D721Med (cell line): ENCODE measurements around the gene STX7.

Experiments
- DNase-seq: peaks from one replicate; pipeline ENCODE4 v3.0.0; 2011; ENCODE audit warnings: low spot score; ENCODE audit not compliant: insufficient read length
- FAIRE-seq: peaks from 2 replicates; lab custom pipeline; 2011; peaks lifted over from hg19 to GRCh38; lab: Jason Lieb, UNC
- TF ChIP-seq, protein P1 (sequence below): IDR thresholded peaks from 2 replicates; pipeline ENCODE4 v1.5.1; 2012; ENCODE audit warnings: mild to moderate bottlenecking, control low read depth; ENCODE audit not compliant: insufficient read depth; ENCODE audit errors: missing control alignments

The STX7 gene

DNA sequence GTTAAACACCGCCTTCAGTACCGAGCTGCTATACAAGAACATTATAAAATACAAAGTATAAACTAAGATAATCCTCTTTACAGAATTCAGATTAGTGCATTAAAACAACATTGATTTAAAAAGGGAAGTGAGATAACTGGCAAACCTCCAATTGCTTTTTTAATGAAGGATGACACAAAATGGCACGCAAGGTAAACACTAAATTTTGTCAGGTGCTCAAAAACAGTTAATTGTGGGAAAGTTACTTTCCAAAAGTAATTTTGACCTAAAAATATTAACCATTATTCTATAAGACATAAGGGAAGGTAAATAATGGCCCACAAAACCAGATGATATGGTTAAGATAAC, 53.3 kb downstream of the STX7 start:
- no peak for FAIRE-seq
- no peak for DNase-seq
- TF ChIP-seq, protein P1, sequence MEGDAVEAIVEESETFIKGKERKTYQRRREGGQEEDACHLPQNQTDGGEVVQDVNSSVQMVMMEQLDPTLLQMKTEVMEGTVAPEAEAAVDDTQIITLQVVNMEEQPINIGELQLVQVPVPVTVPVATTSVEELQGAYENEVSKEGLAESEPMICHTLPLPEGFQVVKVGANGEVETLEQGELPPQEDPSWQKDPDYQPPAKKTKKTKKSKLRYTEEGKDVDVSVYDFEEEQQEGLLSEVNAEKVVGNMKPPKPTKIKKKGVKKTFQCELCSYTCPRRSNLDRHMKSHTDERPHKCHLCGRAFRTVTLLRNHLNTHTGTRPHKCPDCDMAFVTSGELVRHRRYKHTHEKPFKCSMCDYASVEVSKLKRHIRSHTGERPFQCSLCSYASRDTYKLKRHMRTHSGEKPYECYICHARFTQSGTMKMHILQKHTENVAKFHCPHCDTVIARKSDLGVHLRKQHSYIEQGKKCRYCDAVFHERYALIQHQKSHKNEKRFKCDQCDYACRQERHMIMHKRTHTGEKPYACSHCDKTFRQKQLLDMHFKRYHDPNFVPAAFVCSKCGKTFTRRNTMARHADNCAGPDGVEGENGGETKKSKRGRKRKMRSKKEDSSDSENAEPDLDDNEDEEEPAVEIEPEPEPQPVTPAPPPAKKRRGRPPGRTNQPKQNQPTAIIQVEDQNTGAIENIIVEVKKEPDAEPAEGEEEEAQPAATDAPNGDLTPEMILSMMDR, result no peak

DNA sequence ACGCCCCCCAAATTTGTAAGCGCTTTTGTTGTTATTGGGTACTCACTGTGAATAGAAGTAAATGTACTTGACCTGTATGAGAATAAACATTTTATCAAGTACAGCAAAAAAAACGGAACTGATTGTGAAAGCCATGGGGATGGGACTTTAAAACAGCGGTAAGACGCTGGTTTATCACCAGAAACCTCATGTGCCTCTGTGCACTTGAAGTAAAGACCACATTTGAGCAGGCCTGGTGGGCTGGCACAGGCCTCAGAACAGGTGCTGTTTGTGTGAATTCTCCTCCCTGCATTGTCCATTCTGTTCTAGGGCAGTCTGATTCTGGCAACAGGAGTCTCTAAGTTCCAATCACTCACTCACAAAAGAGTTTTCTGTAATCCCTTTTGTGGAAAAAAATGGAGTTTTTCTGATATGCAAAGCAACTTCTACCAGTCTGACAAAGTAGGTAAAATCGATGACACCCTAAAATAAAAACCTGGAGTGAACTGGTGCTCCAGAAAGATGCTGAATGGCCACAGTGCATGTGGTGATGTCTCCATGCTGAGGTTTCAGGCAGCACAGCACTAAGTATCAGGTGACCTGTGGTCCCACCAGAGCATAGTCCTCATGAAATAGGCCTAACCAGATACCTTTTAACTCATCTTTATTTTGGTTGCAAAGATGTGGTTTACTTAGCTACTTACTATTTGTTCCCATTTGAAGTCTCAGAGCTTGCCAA, 53.9 kb downstream of the STX7 start:
- FAIRE-seq, result no peak
- TF ChIP-seq, protein P1, result no peak

DNA sequence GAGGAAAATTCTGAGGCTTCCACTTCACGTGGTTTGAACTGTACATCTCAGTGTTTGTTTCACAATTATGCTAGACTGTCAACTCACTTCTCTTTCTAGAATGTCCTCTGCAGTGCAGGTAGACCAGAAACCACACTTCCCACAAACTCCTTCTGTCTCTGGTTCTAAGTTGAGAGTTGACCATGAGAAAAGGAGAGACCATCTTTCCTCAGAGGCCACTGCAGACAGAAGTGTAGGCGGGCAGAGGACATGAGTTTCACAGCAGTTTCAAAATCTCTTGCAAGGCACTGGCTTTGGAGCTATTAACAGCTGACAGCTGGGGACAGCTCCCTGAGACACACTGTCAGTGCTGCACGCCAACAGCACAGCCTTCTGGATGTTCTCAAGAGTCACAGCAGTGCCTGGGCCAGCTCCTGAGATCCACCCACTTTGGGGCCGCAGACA, 56.2 kb downstream of the STX7 start:
- TF ChIP-seq, protein P1, result peak; percentile 2
- FAIRE-seq (no peak), DNase-seq (no peak)

More for the DNA sequence above, 53.9 kb downstream of the STX7 start:
- no peak for DNase-seq

DNA sequence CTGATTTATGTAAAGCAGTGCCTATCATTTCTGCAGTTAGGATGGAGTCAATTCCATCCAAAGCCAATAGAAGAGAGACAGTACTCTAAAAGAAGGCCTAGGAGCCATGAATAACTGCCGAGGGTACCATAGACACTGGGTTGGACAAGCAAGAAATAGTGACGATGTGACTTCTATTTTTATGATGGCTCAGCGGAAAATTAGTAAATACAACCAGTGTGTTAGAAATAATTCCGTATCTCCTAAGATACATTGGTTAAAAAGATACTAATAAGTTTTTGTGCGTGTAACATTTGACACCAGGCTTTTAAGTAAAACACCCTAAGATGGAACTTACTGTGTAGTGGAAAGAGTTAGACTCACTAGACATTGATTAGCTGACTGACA, 66.1 kb downstream of the STX7 start:
- FAIRE-seq, result no peak
- DNase-seq, result no peak
- TF ChIP-seq, protein P1, result no peak

DNA sequence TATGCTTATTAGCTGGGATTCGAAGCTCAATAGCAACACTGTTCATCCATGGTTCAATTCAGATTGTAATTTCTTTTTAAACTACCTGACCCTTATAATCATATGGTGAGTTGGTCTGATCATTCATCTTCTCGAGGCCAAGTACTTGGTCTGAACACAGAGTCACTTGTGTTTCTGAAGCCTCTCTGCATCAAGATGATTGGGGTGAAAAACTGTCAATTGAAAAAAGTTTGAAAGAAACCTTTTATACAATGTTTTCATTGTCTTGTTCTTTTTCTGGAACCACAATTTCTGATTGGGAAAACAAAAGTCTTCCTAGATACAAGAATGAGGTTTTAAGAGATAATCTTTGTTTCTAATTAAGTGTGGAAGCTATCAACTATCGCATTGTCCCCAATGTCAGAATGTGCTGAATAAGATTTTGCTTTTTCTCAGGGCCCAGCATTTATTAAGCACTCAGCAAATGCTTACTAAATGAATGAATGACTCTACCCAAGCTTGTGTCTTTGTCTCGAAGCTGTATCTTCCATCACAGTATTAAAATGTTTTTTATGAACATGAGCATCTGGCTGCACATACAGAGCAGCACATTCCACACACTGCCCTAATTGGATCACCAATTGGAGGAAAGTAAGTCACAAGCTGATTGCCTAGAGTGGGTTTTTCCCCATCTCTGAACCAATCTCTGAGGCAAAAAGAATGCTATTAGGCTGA, 66.6 kb downstream of the STX7 start:
- TF ChIP-seq, protein P1, result no peak
- FAIRE-seq, result no peak
- DNase-seq, result no peak

DNA sequence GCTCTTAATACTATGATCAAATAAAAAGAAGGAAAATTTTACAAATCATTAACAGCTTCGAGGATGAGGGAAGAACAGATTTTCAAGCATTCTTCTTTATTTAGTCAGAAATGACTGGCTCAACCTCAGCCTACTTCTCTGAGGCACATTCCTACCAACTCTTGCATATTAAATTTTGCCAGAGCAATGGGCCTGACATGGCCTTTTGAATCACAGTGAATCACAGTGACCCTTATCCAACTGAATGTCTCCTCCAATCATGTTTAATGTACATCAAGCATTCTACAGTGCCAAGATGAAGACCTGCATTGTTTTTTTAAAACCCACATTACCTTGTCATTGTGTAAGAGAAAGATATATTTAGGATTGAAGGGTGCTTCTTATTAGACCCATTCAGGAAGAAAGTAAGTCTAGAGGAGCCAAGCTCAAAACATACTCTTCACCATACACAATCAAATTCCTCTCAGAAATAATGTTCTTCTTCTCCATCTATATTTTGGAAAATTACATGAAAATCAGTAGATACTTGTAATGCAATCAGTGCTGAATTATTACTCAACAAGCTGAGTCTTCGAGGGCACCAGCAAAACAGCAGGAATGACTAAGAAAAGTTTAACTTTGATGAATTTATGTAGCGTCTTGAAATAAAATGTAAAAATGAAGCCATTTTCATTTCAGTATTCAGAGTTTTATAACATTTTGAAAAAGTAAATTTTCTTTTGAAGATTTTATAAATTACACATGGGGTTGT, 67.5 kb downstream of the STX7 start:
- DNase-seq (no peak), FAIRE-seq (no peak)
- TF ChIP-seq, protein P1, result no peak
